ENCODE results near the gene CTNNA1. TPM values are rescaled to one million over a fixed set of nuclear protein-coding genes. Genes with fewer than 3 reads are reported as not detected.

Gene CTNNA1
- polyA plus RNA-seq, 1 of the 3 experiments (the other 2 are of a cell fraction): 130 TPM

GRCh38 chr5:138951986-138952735, 198.9 kb downstream of the CTNNA1 start:
- Histone ChIP-seq H3K4me2 (no peak overlapping the region; the same call in 1 of the 2 replicates), H3K27me3 (ENCODE audit: insufficient read depth) (no peaks in the 10 kb centered on the region), H3F3A (replicated peaks; ENCODE audit: insufficient read depth) (no peaks in the 10 kb centered on the region), H3K9me3 (no peaks in the 10 kb centered on the region), H2AFZ (ENCODE audit: low read depth) (no peak overlapping the region), H3K9me2 (no peaks in the 10 kb centered on the region), H3K79me2 (ENCODE audit: insufficient read depth) (no peaks in the 10 kb centered on the region), H3K36me3 (replicated peaks in 1 of 2; ENCODE audit: control insufficient read depth in 1 of 2, insufficient read depth in 2 of 2, low read length in 1 of 2) (no peaks in the 10 kb centered on the region), H3K4me1 (ENCODE audit: control insufficient read depth in 1 of 2, insufficient read depth in 2 of 2, low read depth in 1 of 2, low read length in 1 of 2) (peaks cover 16 to 90% of the 10 kb centered on the region in 2 experiments; a peak in 3 of 4 replicates), H3K9ac (no peak overlapping the region), H3K27ac (ENCODE audit: low read depth in 2 of 2, low read length in 1 of 2) (peak overlapping the region in 1 of 2 experiments; percentile 98; a peak in 2 of 4 replicates), H4K20me1 (ENCODE audit: insufficient read depth) (no peaks in the 10 kb centered on the region), H3K4me3 (ENCODE audit: low read depth in 2 of 2, low read length in 1 of 2) (no peak overlapping the region)
- POLR2A ChIA-PET: interaction anchor here (1.1 kb wide), 1 partner anchor 20 kb away, joined by 3 read pairs; no protein-coding TSS in a partner anchor
- no peak for DNase-seq
- no peak for TF ChIP-seq MEF2A (IDR thresholded peaks at IDR 0.05; ENCODE audit: borderline replicate concordance, low read depth)
- TF ChIP-seq TAF1 (IDR thresholded peaks at IDR 0.05; ENCODE audit: borderline replicate concordance, low read depth, low read length): no peak
- TF ChIP-seq FOXJ3 (CRISPR knock-in tag; IDR thresholded peaks at IDR 0.05): no peak
- TF ChIP-seq RFX5 (IDR thresholded peaks at IDR 0.05; ENCODE audit: low read length): no peak
- TF ChIP-seq NFIC (IDR thresholded peaks at IDR 0.05; ENCODE audit: borderline replicate concordance): no peak
- no peak for TF ChIP-seq PBX3 (IDR thresholded peaks at IDR 0.05)
- TF ChIP-seq NRF1 (IDR thresholded peaks at IDR 0.05; ENCODE audit: low read depth, low read length): no peak
- TF ChIP-seq FOXM1 (IDR thresholded peaks at IDR 0.05; ENCODE audit: low read depth): no peak
- WGBS (ENCODE audit: low lambda C conversion rate): 96% methylated on average over 8 of the region's 17 CpGs
- CTCF ChIA-PET: interaction anchor here (0.7 to 2.1 kb wide), 2 partner anchors 310 kb away, joined by 3 to 8 read pairs; no protein-coding TSS in a partner anchor

- H3K9me3 ChIP-seq: no peaks in the 10 kb centered on the region
- peak overlapping the region in 1 of 2 experiments; percentile 98; a peak in 2 of 4 replicates for H3K27ac ChIP-seq (ENCODE audit: low read depth in 2 of 2, low read length in 1 of 2)
- ChIA-PET CTCF (interaction anchor here (0.7 to 2.1 kb wide), 5 partner anchors 11 to 309 kb away, joined by 3 to 11 read pairs (median 3); no protein-coding TSS in a partner anchor), POLR2A (interaction anchor here (0.6 to 1.7 kb wide), 6 partner anchors 10 to 341 kb away, joined by 3 to 9 read pairs (median 4); partner anchors contain the start of genes LRRTM2 and MATR3)
- H3F3A ChIP-seq (replicated peaks; ENCODE audit: insufficient read depth): no peaks in the 10 kb centered on the region
- H3K27me3 ChIP-seq (ENCODE audit: insufficient read depth): no peaks in the 10 kb centered on the region
- no peaks in the 10 kb centered on the region for H3K36me3 ChIP-seq (replicated peaks in 1 of 2; ENCODE audit: control insufficient read depth in 1 of 2, insufficient read depth in 2 of 2, low read length in 1 of 2)
- H4K20me1 ChIP-seq (ENCODE audit: insufficient read depth): no peaks in the 10 kb centered on the region
- no peak overlapping the region for H2AFZ ChIP-seq (ENCODE audit: low read depth)
- WGBS (ENCODE audit: low lambda C conversion rate): 89% methylated on average over 5 of the region's 6 CpGs
- no peak overlapping the region for H3K4me3 ChIP-seq (ENCODE audit: low read depth in 2 of 2, low read length in 1 of 2)
- no peaks in the 10 kb centered on the region for H3K79me2 ChIP-seq (ENCODE audit: insufficient read depth)
- H3K9me2 ChIP-seq: no peaks in the 10 kb centered on the region
- no peak overlapping the region for H3K9ac ChIP-seq
- peak overlapping the region; percentile 63; the same call in 1 of the 2 replicates for H3K4me2 ChIP-seq
- TF ChIP-seq POLR2AphosphoS5 (IDR thresholded peaks at IDR 0.05; ENCODE audit: low read depth, low read length) (no peak), RAD21 (IDR thresholded peaks at IDR 0.05; ENCODE audit: low read length) (no peak), EP300 (IDR thresholded peaks at IDR 0.05; ENCODE audit: borderline replicate concordance in 1 of 2, low read depth in 1 of 2, low read length in 1 of 2) (no peak), IRF3 (IDR thresholded peaks at IDR 0.05; ENCODE audit: low read depth, low read length) (no peak), ZBTB33 (IDR thresholded peaks at IDR 0.05; ENCODE audit: borderline replicate concordance, low read depth) (no peak), YY1 (IDR thresholded peaks at IDR 0.05; ENCODE audit: low read depth) (no peak), TCF12 (IDR thresholded peaks at IDR 0.05) (no peak), SIN3A (IDR thresholded peaks at IDR 0.05; ENCODE audit: borderline replicate concordance, low read depth, low read length) (no peak), CTCF (IDR thresholded peaks at IDR 0.05) (no peak), JUND (IDR thresholded peaks at IDR 0.05) (no peak), FOSL2 (IDR thresholded peaks at IDR 0.05; ENCODE audit: borderline replicate concordance, low read depth) (no peak), ELF1 (IDR thresholded peaks at IDR 0.05) (no peak), FOXM1 (IDR thresholded peaks at IDR 0.05; ENCODE audit: low read depth) (no peak)
- DNase-seq: no peak
- peaks cover 16 to 82% of the 10 kb centered on the region in 2 experiments; a peak in 3 of 4 replicates for H3K4me1 ChIP-seq (ENCODE audit: control insufficient read depth in 1 of 2, insufficient read depth in 2 of 2, low read depth in 1 of 2, low read length in 1 of 2)
These were observed 199.7 kb downstream of the CTNNA1 start for GRCh38 chr5:138952962-138953361.

Data from SK-N-SH (cell line).